SIG-M5 (cell line): ENCODE measurements around the gene MRPS33.
"Not testable (repeated sequence)": the region's sequence is repeated elsewhere in the genome, so short reads cannot be mapped to it uniquely, and the experiment has no call there.

Experiments
- DNase-seq: peaks from one replicate; lab custom pipeline; 2025; lab: John Stamatoyannopoulos, UW

Gene MRPS33

DNA sequence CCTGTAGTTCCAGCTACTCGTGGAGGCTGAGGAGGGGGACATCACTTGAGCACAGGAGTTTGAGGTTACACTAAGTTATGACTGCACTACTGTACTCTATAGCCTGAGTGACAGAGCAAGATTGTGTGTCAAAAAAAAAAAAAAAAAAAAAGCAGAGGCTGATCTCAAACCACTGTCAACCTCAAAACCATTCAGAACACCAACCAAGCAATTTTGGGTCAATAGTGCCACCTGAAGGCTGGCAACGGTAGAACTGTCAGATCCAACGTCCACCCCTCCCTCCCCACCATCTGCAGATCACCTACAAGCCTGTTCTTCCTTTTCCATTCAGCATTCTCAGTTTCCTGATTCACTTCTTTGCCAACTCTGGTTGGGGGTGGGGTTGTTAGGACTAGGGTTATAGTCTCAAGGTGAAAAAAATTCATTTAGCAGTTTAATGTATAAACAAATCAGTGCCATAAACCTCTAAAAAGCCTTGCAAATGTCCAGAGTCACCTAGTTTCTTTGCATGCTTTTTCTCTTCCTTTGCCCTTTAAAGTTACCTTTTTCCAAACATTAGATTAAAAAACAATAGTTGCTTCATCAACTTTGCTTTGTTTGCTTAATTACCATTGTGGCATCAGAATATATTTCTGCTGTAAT lies 2.6 kb downstream of the MRPS33 start:
- no peak for DNase-seq

- no peak for DNase-seq
Observed at GRCh38 chr7:141011443-141011842, 3.3 kb downstream of the MRPS33 start.

- no peak for DNase-seq
Observed at GRCh38 chr7:141003172-141004065, 11.3 kb downstream of the MRPS33 start.

DNA sequence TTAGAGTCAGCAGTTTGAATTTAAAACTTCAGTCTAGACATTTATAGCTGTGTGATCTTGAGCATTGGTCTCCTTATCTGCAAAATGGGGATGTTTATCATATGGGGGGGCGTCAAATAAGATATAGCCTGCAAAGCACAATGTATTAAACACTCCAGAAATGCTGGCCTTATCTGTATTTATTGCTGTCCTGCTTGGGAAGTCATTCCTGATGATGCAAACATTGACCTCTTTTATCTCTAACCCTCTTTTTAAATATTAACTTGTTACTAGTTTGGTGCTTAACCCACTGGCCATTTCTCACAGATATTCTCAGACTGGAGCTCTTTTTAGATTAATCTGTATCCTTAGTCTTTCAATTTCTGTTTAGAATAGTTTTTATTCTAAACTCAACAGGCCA lies 13.2 kb downstream of the MRPS33 start:
- DNase-seq, result no peak

GRCh38 chr7:141001122-141001521 lies 13.6 kb downstream of the MRPS33 start:
- DNase-seq, result no peak

GRCh38 chr7:140998715-140999114 lies 16.0 kb downstream of the MRPS33 start:
- no peak for DNase-seq

- DNase-seq, result no peak
Observed at GRCh38 chr7:140992422-140992821, 22.3 kb downstream of the MRPS33 start.

DNA sequence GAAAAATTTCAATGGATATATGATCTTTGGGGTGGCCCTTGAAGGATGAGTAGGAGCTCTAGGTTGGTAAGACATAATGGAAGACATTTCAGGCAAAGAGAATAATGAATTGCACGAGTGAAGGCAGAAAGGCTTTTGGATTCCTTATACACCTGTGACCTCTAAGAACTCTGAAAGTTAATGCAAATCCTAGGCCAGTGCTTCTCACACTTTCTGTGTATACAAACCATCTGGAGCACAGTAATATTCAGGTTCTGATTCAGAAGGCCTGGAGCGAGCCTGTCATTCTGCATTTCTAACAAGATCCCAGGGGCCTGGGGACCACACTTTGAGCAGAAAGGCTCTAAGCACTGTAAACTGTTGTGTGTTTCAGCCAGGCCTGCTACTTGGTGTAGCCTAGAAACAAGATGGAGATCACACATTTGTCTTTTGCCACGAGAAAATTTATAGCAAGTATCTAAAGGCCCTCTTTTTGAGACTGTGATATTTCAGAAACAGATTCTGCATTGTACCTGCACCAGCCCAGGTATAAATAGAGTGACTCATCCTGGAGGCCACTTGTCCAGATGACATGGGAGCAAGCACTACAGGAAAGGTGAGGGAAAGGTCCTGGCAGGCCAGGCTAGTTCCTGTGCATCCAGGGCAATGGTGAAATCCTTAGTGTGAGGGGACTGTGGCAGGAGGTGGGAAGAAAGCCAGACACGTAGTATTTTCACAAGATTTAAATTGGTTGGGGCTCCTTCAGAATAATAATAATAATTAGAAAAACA lies 24.4 kb downstream of the MRPS33 start:
- no peak for DNase-seq

GRCh38 chr7:140989068-140989467 lies 25.7 kb downstream of the MRPS33 start:
- no peak for DNase-seq

DNA sequence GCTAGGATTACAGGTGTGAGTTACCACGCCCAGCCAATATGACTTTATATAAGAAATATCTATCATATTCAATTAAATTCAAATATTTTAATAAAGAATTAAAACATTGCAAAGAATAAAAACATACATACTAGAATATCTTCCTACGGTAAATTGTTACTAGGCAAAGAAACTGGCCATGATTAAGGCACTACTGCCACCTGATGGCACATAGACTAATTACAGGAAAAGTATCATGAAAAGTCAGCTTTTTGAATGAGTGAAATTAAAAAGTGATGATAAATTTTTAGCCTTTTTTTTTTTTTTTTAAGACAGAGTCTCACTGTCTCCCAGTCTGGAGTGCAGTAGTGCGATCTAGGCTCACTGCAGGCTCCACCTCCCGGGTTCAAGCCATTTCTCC lies 30.9 kb downstream of the MRPS33 start:
- no peak for DNase-seq

GRCh38 chr7:140982508-140982907 lies 32.2 kb downstream of the MRPS33 start:
- peak; percentile 34 for DNase-seq

DNA sequence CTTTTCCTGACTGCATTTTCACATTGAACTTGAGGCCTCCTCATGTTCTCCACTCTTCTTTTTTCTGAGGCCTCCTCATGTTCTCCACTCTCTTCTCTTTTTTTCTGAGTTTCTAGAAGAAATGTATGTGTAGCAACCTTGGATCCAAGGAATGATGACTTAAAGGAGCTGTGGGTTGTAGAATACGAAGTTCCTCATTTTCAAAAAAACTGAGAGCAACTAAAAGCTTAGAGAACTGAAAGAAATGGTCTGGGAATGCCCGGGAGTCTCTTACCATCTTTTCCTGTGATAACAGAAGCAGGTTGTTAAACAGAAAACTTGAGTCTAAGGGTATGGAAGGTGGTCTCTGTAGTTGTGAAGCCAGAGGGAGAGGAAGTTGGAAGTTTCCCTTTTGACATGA lies 32.8 kb downstream of the MRPS33 start:
- no peak for DNase-seq

DNA sequence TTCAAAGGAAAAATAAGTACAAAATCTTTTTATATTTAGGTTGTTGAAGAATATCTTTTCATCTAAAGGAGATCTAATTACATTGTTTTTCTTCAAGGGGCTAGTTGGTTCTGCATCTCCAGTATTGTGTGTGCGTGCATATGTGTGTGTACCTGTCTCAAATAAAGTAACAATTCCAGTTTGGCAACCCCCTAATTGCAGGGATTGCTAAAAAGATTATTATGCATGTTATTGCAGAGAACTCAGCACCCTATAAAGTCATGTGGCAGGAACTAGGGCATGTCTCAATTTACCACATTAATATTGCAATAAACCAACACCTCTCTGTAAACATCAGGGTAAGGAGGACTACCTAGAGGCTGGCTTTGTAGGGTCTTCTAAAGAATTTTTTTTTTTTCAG lies 37.0 kb downstream of the MRPS33 start:
- no peak for DNase-seq

- no peak for DNase-seq
Observed at GRCh38 chr7:140972876-140973829, 41.6 kb downstream of the MRPS33 start.

- no peak for DNase-seq
Observed at GRCh38 chr7:140972344-140972743, 42.4 kb downstream of the MRPS33 start.

GRCh38 chr7:140967438-140967837 lies 47.3 kb downstream of the MRPS33 start:
- DNase-seq, result no peak

- DNase-seq, result no peak
Observed at GRCh38 chr7:140966561-140967233, 48.1 kb downstream of the MRPS33 start.

DNA sequence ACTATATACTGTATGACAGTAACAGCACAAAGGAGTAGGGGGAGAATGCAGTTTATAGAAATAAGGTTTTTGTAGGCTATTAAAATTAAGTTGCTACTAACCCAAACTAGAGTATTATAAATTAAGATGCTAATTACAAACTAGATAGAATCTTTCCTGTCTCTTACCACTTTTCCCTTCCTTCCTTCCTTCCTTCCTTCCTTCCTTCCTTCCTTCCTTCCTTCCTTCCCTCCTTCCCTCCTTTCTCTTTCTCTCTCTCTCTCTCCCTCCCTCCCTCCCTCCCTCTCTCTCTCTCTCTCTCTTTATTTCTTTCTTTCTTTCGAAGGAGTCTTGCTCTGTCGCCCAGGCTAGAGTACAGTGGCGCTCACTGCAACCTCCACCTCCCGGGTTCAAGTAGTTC lies 53.6 kb downstream of the MRPS33 start:
- no peak for DNase-seq

- DNase-seq, result not testable (repeated sequence)
Observed at GRCh38 chr7:140956997-140957396, 57.8 kb downstream of the MRPS33 start.
